K562 (cell line): ENCODE measurements around the gene RIPK3.

ENCODE experiments used
- EP300 ChIP-seq: IDR thresholded peaks from 2 replicates; pipeline ENCODE4 v1.6.1; 2012; ENCODE audit warnings: low read length, improper control_type of control experiment
- HINFP ChIP-seq: fragments of 450-650 bp; conservative IDR thresholded peaks from 2 replicates; pipeline ENCODE4 v1.6.1; 2016; ENCODE audit warnings: missing genetic modification characterization, low read depth, mild to moderate bottlenecking, control low read depth, missing compliant biosample characterization
- HMG20B ChIP-seq: fragments of 250-450 bp; sonication (Bioruptor Pico); IDR thresholded peaks from 2 replicates; pipeline ENCODE4 v1.5.0; 2021; ENCODE audit warnings: mild to moderate bottlenecking
- JUN ChIP-seq, 2 experiments: sonication (generic) in 1 of 2; formaldehyde crosslinking in 1 of 2; IDR thresholded peaks; 2 replicates each; pipeline versions ENCODE4 v1.6.1 to v1.8.0; 2012 to 2022; ENCODE audit warnings: borderline replicate concordance in 2 of 2, mild to moderate bottlenecking in 2 of 2, improper control_type of control experiment in 1 of 2, low read depth in 1 of 2, low read length in 1 of 2, missing genetic modification reagents in 1 of 2
- MTA1 ChIP-seq: fragments of 450-650 bp; IDR thresholded peaks from 2 replicates; pipeline ENCODE4 v1.6.1; 2017; ENCODE audit warnings: borderline replicate concordance
- NFIC ChIP-seq: fragments of 450-650 bp; IDR thresholded peaks from 2 replicates; pipeline ENCODE4 v1.6.1; 2017; ENCODE audit warnings: mild to moderate bottlenecking, inconsistent platforms
- RAD21 ChIP-seq, 2 experiments: fragments of 250-450 bp in 1 of 2; fragments of 450-650 bp in 1 of 2; sonication (Bioruptor Pico) in 1 of 2; formaldehyde crosslinking in 1 of 2; IDR thresholded peaks in 1 of 2; conservative IDR thresholded peaks in 1 of 2; 2 replicates each; pipeline versions ENCODE4 v1.4.0 to v1.8.0; 2020 to 2022; ENCODE audit warnings: mild to moderate bottlenecking in 2 of 2, moderate library complexity in 1 of 2
- RFX5 ChIP-seq: IDR thresholded peaks from 2 replicates; pipeline ENCODE4 v1.6.1; 2011; ENCODE audit warnings: low read depth, mild to moderate bottlenecking, improper control_type of control experiment, low read length
- SAFB ChIP-seq: fragments of 200-400 bp; formaldehyde crosslinking; IDR thresholded peaks from 2 replicates; pipeline ENCODE4 v1.6.1; 2017; ENCODE audit warnings: low read depth, low read length, borderline replicate concordance
- SP1 ChIP-seq: sonication (generic); formaldehyde crosslinking; IDR thresholded peaks from 2 replicates; pipeline ENCODE4 v1.8.1; 2022; ENCODE audit warnings: mild to moderate bottlenecking, missing genetic modification reagents

GRCh38 chr14:24337824-24338175 is 2.0 kb downstream of the RIPK3 start:
- no peak for TF ChIP-seq JUN (IDR thresholded peaks at IDR 0.05; ENCODE audit: borderline replicate concordance, low read depth, low read length)
- no peak for TF ChIP-seq JUN (CRISPR knock-in tag; IDR thresholded peaks at IDR 0.05; ENCODE audit: borderline replicate concordance)
- no peak for TF ChIP-seq HINFP
- no peak for TF ChIP-seq RFX5
- TF ChIP-seq SAFB = no peak
- no peak for TF ChIP-seq NFIC
- TF ChIP-seq HMG20B (CRISPR knock-in tag) = no peak
- TF ChIP-seq SP1 (CRISPR knock-in tag) = no peak
- TF ChIP-seq RAD21 (CRISPR knock-in tag; conservative IDR thresholded peaks at IDR 0.05 in 1 of 2, IDR thresholded peaks at IDR 0.05 in 1 of 2) = no peak
- no peak for TF ChIP-seq MTA1
- no peak for TF ChIP-seq EP300
